HEK293 (cell line): Measurements from ENCODE around the gene NEAT1.

Experiments
- MYNN ChIP-seq: fragments of 450-650 bp; formaldehyde crosslinking; IDR thresholded peaks from 2 replicates; pipeline ENCODE4 v1.5.1; 2016; ENCODE audit warnings: missing biosample characterization, missing genetic modification characterization, borderline replicate concordance
- RBAK ChIP-seq: fragments of 450-650 bp; formaldehyde crosslinking; IDR thresholded peaks from 2 replicates; pipeline ENCODE4 v1.5.1; 2016; ENCODE audit warnings: missing biosample characterization, missing genetic modification characterization
- SCRT1 ChIP-seq: fragments of 450-650 bp; formaldehyde crosslinking; IDR thresholded peaks from 2 replicates; pipeline ENCODE4 v1.5.1; 2016; ENCODE audit warnings: missing biosample characterization, missing genetic modification characterization, borderline replicate concordance
- TRIM28 ChIP-seq: IDR thresholded peaks from 2 replicates; pipeline ENCODE4 v1.6.1; 2011; ENCODE audit warnings: low read length, control low read depth, borderline replicate concordance
- YY1 ChIP-seq: fragments of 450-650 bp; formaldehyde crosslinking; IDR thresholded peaks from 2 replicates; pipeline ENCODE4 v1.5.1; 2018; ENCODE audit warnings: missing biosample characterization, missing genetic modification characterization
- ZBTB1 ChIP-seq: fragments of 450-650 bp; formaldehyde crosslinking; IDR thresholded peaks from 2 replicates; pipeline ENCODE4 v1.5.1; 2016; ENCODE audit warnings: missing biosample characterization, missing genetic modification characterization
- ZBTB7A ChIP-seq: fragments of 450-650 bp; formaldehyde crosslinking; IDR thresholded peaks from 2 replicates; pipeline ENCODE4 v1.5.1; 2016; ENCODE audit warnings: low read depth, missing biosample characterization, missing genetic modification characterization
- ZBTB8A ChIP-seq: fragments of 450-650 bp; formaldehyde crosslinking; IDR thresholded peaks from 2 replicates; pipeline ENCODE4 v1.5.1; 2016; ENCODE audit warnings: missing biosample characterization, missing genetic modification characterization
- ZFP69B ChIP-seq: fragments of 450-650 bp; formaldehyde crosslinking; IDR thresholded peaks from 2 replicates; pipeline ENCODE4 v1.5.1; 2016; ENCODE audit warnings: missing biosample characterization, missing genetic modification characterization
- ZNF112 ChIP-seq: fragments of 450-650 bp; formaldehyde crosslinking; IDR thresholded peaks from 2 replicates; pipeline ENCODE4 v1.5.0; 2017; ENCODE audit warnings: missing biosample characterization, missing genetic modification characterization
- ZNF248 ChIP-seq: fragments of 450-650 bp; formaldehyde crosslinking; IDR thresholded peaks from 2 replicates; pipeline ENCODE4 v1.5.1; 2017; ENCODE audit warnings: missing biosample characterization, missing genetic modification characterization
- ZNF292 ChIP-seq: fragments of 450-650 bp; formaldehyde crosslinking; IDR thresholded peaks from 2 replicates; pipeline ENCODE4 v1.5.1; 2016; ENCODE audit warnings: low read depth, missing biosample characterization, missing genetic modification characterization, borderline replicate concordance
- ZNF302 ChIP-seq: fragments of 450-650 bp; formaldehyde crosslinking; IDR thresholded peaks from 2 replicates; pipeline ENCODE4 v1.5.1; 2016; ENCODE audit warnings: missing biosample characterization, missing genetic modification characterization, low read depth
- ZNF350 ChIP-seq: fragments of 450-650 bp; formaldehyde crosslinking; IDR thresholded peaks from 2 replicates; pipeline ENCODE4 v1.5.0; 2017; ENCODE audit warnings: missing biosample characterization, mild to moderate bottlenecking, missing genetic modification characterization
- ZNF354C ChIP-seq: fragments of 450-650 bp; formaldehyde crosslinking; IDR thresholded peaks from 2 replicates; pipeline ENCODE4 v1.5.1; 2016; ENCODE audit warnings: missing biosample characterization, missing genetic modification characterization, low read depth, borderline replicate concordance
- ZNF501 ChIP-seq: fragments of 450-650 bp; formaldehyde crosslinking; IDR thresholded peaks from 2 replicates; pipeline ENCODE4 v1.5.1; 2016; ENCODE audit warnings: missing biosample characterization, missing genetic modification characterization
- ZNF624 ChIP-seq: fragments of 450-650 bp; formaldehyde crosslinking; IDR thresholded peaks from 2 replicates; pipeline ENCODE4 v1.5.1; 2017; ENCODE audit warnings: missing biosample characterization, missing genetic modification characterization
- ZNF837 ChIP-seq: fragments of 450-650 bp; formaldehyde crosslinking; IDR thresholded peaks from 2 replicates; pipeline ENCODE4 v1.5.1; 2016; ENCODE audit warnings: missing biosample characterization, missing genetic modification characterization
- TF ChIP-seq, protein P1 (sequence below): fragments of 450-650 bp; formaldehyde crosslinking; IDR thresholded peaks from 2 replicates; pipeline ENCODE4 v1.5.1; 2016; ENCODE audit warnings: missing biosample characterization, missing genetic modification characterization
- TF ChIP-seq, protein P2 (sequence below): fragments of 450-650 bp; formaldehyde crosslinking; IDR thresholded peaks from 2 replicates; pipeline ENCODE4 v1.5.1; 2016; ENCODE audit warnings: missing biosample characterization, missing genetic modification characterization
- TF ChIP-seq, protein P3 (sequence below): fragments of 450-650 bp; formaldehyde crosslinking; IDR thresholded peaks from 2 replicates; pipeline ENCODE4 v1.5.1; 2016; ENCODE audit warnings: missing biosample characterization, missing genetic modification characterization
- TF ChIP-seq, protein P4 (sequence below): fragments of 450-650 bp; formaldehyde crosslinking; IDR thresholded peaks from 2 replicates; pipeline ENCODE4 v1.5.1; 2016; ENCODE audit warnings: missing biosample characterization, missing genetic modification characterization
- TF ChIP-seq, protein P5 (sequence below): fragments of 450-650 bp; formaldehyde crosslinking; conservative IDR thresholded peaks from 2 replicates; pipeline ENCODE4 v1.5.1; 2016; ENCODE audit warnings: low read depth, missing biosample characterization, missing genetic modification characterization
- TF ChIP-seq, protein P6 (sequence below): sonication (generic); formaldehyde crosslinking; IDR thresholded peaks from 2 replicates; pipeline ENCODE4 v1.8.1; 2022; ENCODE audit warnings: mild to moderate bottlenecking, moderate library complexity, missing genetic modification reagents
- TF ChIP-seq, protein P7 (sequence below): fragments of 450-650 bp; formaldehyde crosslinking; IDR thresholded peaks from 2 replicates; pipeline ENCODE4 v1.5.1; 2016; ENCODE audit warnings: missing biosample characterization, missing genetic modification characterization

Gene NEAT1

DNA sequence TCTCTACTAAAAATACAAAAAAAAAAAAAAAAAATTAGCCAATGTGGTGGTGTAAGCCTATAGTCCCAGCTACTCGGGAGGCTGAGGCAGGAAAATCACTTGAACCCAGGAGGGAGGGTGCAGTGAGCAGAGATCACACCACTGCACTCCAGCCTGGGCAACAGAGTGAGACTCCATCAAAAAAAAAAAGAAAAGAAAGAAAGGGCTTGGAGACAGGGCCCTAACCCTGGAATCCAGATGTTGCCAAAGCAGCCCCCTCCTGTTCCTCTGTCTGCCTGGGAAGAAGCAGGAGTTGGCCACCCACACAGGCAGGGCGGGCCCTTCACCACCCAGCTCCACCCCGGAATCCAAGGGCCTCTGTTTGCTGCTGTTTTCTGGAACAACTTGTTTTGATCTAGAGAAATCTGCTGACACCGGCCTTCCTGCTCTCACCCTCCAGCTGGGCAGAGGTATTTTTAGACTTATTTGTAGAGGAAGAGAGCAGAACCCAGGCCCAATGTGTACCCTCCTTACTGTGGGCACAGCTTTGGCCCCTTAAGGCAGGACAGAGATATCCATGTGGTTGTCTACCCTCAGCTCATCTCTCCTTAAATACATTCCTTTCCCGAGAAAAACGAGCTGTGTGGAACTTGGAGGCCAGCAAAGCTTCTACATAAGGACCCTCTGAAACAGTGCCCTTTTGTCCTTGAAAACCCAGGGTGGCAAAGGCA is 2.7 kb upstream of the NEAT1 start (continued):
- no peak for TF ChIP-seq TRIM28
- TF ChIP-seq, protein P1, sequence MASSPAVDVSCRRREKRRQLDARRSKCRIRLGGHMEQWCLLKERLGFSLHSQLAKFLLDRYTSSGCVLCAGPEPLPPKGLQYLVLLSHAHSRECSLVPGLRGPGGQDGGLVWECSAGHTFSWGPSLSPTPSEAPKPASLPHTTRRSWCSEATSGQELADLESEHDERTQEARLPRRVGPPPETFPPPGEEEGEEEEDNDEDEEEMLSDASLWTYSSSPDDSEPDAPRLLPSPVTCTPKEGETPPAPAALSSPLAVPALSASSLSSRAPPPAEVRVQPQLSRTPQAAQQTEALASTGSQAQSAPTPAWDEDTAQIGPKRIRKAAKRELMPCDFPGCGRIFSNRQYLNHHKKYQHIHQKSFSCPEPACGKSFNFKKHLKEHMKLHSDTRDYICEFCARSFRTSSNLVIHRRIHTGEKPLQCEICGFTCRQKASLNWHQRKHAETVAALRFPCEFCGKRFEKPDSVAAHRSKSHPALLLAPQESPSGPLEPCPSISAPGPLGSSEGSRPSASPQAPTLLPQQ (tag by site-specific recombination), result 0 out of 2 replicates have a peak, but pooled peaks have one; percentile 18
- TF ChIP-seq, protein P2, sequence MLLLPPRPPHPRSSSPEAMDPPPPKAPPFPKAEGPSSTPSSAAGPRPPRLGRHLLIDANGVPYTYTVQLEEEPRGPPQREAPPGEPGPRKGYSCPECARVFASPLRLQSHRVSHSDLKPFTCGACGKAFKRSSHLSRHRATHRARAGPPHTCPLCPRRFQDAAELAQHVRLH (tag by site-specific recombination), result no peak
- no peak for TF ChIP-seq ZNF292 (tag by site-specific recombination)
- no peak for TF ChIP-seq ZBTB1 (tag by site-specific recombination)
- no peak for TF ChIP-seq ZNF837
- TF ChIP-seq, protein P3, sequence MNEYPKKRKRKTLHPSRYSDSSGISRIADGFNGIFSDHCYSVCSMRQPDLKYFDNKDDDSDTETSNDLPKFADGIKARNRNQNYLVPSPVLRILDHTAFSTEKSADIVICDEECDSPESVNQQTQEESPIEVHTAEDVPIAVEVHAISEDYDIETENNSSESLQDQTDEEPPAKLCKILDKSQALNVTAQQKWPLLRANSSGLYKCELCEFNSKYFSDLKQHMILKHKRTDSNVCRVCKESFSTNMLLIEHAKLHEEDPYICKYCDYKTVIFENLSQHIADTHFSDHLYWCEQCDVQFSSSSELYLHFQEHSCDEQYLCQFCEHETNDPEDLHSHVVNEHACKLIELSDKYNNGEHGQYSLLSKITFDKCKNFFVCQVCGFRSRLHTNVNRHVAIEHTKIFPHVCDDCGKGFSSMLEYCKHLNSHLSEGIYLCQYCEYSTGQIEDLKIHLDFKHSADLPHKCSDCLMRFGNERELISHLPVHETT (tag by site-specific recombination), result no peak
- TF ChIP-seq, protein P4, sequence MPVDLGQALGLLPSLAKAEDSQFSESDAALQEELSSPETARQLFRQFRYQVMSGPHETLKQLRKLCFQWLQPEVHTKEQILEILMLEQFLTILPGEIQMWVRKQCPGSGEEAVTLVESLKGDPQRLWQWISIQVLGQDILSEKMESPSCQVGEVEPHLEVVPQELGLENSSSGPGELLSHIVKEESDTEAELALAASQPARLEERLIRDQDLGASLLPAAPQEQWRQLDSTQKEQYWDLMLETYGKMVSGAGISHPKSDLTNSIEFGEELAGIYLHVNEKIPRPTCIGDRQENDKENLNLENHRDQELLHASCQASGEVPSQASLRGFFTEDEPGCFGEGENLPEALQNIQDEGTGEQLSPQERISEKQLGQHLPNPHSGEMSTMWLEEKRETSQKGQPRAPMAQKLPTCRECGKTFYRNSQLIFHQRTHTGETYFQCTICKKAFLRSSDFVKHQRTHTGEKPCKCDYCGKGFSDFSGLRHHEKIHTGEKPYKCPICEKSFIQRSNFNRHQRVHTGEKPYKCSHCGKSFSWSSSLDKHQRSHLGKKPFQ (tag by site-specific recombination), result no peak
- TF ChIP-seq, protein P5, sequence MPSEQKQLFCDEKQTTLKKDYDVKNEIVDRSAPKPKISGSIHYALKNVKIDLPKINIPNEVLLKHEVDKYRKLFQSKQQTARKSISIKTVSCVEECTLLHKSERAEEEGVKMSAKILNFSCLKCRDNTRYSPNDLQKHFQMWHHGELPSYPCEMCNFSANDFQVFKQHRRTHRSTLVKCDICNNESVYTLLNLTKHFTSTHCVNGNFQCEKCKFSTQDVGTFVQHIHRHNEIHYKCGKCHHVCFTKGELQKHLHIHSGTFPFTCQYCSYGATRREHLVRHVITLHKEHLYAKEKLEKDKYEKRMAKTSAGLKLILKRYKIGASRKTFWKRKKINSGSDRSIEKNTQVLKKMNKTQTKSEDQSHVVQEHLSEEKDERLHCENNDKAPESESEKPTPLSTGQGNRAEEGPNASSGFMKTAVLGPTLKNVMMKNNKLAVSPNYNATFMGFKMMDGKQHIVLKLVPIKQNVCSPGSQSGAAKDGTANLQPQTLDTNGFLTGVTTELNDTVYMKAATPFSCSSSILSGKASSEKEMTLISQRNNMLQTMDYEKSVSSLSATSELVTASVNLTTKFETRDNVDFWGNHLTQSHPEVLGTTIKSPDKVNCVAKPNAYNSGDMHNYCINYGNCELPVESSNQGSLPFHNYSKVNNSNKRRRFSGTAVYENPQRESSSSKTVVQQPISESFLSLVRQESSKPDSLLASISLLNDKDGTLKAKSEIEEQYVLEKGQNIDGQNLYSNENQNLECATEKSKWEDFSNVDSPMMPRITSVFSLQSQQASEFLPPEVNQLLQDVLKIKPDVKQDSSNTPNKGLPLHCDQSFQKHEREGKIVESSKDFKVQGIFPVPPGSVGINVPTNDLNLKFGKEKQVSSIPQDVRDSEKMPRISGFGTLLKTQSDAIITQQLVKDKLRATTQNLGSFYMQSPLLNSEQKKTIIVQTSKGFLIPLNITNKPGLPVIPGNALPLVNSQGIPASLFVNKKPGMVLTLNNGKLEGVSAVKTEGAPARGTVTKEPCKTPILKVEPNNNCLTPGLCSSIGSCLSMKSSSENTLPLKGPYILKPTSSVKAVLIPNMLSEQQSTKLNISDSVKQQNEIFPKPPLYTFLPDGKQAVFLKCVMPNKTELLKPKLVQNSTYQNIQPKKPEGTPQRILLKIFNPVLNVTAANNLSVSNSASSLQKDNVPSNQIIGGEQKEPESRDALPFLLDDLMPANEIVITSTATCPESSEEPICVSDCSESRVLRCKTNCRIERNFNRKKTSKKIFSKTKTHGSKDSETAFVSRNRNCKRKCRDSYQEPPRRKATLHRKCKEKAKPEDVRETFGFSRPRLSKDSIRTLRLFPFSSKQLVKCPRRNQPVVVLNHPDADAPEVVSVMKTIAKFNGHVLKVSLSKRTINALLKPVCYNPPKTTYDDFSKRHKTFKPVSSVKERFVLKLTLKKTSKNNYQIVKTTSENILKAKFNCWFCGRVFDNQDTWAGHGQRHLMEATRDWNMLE, result no peak
- TF ChIP-seq ZNF112 (tag by site-specific recombination), result no peak
- no peak for TF ChIP-seq ZNF302 (tag by site-specific recombination)
- no peak for TF ChIP-seq ZNF354C (tag by site-specific recombination)
- no peak for TF ChIP-seq ZNF624 (tag by site-specific recombination)
- TF ChIP-seq ZNF248 (tag by site-specific recombination), result no peak
- TF ChIP-seq ZBTB8A (tag by site-specific recombination), result no peak
- no peak for TF ChIP-seq ZNF350 (tag by site-specific recombination)
- TF ChIP-seq, protein P6, sequence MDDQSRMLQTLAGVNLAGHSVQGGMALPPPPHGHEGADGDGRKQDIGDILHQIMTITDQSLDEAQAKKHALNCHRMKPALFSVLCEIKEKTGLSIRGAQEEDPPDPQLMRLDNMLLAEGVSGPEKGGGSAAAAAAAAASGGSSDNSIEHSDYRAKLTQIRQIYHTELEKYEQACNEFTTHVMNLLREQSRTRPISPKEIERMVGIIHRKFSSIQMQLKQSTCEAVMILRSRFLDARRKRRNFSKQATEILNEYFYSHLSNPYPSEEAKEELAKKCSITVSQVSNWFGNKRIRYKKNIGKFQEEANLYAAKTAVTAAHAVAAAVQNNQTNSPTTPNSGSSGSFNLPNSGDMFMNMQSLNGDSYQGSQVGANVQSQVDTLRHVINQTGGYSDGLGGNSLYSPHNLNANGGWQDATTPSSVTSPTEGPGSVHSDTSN (CRISPR knock-in tag), result no peak
- TF ChIP-seq, protein P7, sequence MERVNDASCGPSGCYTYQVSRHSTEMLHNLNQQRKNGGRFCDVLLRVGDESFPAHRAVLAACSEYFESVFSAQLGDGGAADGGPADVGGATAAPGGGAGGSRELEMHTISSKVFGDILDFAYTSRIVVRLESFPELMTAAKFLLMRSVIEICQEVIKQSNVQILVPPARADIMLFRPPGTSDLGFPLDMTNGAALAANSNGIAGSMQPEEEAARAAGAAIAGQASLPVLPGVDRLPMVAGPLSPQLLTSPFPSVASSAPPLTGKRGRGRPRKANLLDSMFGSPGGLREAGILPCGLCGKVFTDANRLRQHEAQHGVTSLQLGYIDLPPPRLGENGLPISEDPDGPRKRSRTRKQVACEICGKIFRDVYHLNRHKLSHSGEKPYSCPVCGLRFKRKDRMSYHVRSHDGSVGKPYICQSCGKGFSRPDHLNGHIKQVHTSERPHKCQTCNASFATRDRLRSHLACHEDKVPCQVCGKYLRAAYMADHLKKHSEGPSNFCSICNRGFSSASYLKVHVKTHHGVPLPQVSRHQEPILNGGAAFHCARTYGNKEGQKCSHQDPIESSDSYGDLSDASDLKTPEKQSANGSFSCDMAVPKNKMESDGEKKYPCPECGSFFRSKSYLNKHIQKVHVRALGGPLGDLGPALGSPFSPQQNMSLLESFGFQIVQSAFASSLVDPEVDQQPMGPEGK (tag by site-specific recombination), result peak; percentile 66
- TF ChIP-seq ZFP69B (tag by site-specific recombination), result no peak
- no peak for TF ChIP-seq ZBTB7A (tag by site-specific recombination)
- no peak for TF ChIP-seq MYNN (tag by site-specific recombination)
- TF ChIP-seq ZNF501, result no peak
- TF ChIP-seq RBAK (tag by site-specific recombination), result no peak
- no peak for TF ChIP-seq YY1
- no peak for TF ChIP-seq SCRT1 (tag by site-specific recombination)
